Islet precursor cell (in vitro differentiated cells): ENCODE results near the gene MYOT.
A peak's percentile ranks its signal among the peaks of the same experiment; 100 is the strongest.
"Not testable (repeated sequence)": the region's sequence is repeated elsewhere in the genome, so short reads cannot be mapped to it uniquely, and the experiment has no call there.

Experiments used
- DNase-seq: peaks from one replicate; pipeline ENCODE4 v3.0.0-alpha.2; 2018

MYOT gene

GRCh38 chr5:137867664-137868063 lies at the start of gene MYOT:
TSS of gene MYOT (plus strand) at chr5:137867860. CDS start at chr5:137870652, 2,792 bp downstream.
- no peak for DNase-seq

- DNase-seq, result no peak
Measured at GRCh38 chr5:137819766-137820165, 47.9 kb upstream of the MYOT start.

GRCh38 chr5:137822158-137822764 lies 45.4 kb upstream of the MYOT start:
- peak; percentile 81 for DNase-seq

GRCh38 chr5:137822984-137823383 lies 44.7 kb upstream of the MYOT start:
- no peak for DNase-seq

GRCh38 chr5:137825165-137825564 lies 42.5 kb upstream of the MYOT start:
- no peak for DNase-seq

GRCh38 chr5:137826067-137826466 lies 41.6 kb upstream of the MYOT start:
- DNase-seq, result no peak

- DNase-seq, result no peak
Measured at GRCh38 chr5:137828180-137828579, 39.5 kb upstream of the MYOT start.

- DNase-seq, result no peak
Measured at GRCh38 chr5:137828664-137829063, 39.0 kb upstream of the MYOT start.

- no peak for DNase-seq
Measured at GRCh38 chr5:137831105-137831504, 36.6 kb upstream of the MYOT start.

- no peak for DNase-seq
Measured at GRCh38 chr5:137831526-137831925, 36.1 kb upstream of the MYOT start.

- no peak for DNase-seq
Measured at GRCh38 chr5:137832416-137832815, 35.2 kb upstream of the MYOT start.

GRCh38 chr5:137833463-137833862 lies 34.2 kb upstream of the MYOT start:
- DNase-seq, result peak; percentile 88

GRCh38 chr5:137834498-137835049 lies 33.1 kb upstream of the MYOT start:
- peak; percentile 52 for DNase-seq

GRCh38 chr5:137836298-137836697 lies 31.4 kb upstream of the MYOT start:
- DNase-seq, result no peak

GRCh38 chr5:137836997-137837396 lies 30.7 kb upstream of the MYOT start:
- no peak for DNase-seq

GRCh38 chr5:137837491-137838394 lies 29.9 kb upstream of the MYOT start:
- no peak for DNase-seq

- DNase-seq, result no peak
Measured at GRCh38 chr5:137838976-137839375, 28.7 kb upstream of the MYOT start.

GRCh38 chr5:137842296-137842695 lies 25.4 kb upstream of the MYOT start:
- no peak for DNase-seq

- DNase-seq, result no peak
Measured at GRCh38 chr5:137843676-137844299, 23.9 kb upstream of the MYOT start.

GRCh38 chr5:137845472-137845871 lies 22.2 kb upstream of the MYOT start:
- no peak for DNase-seq

GRCh38 chr5:137847687-137848086 lies 20.0 kb upstream of the MYOT start:
- no peak for DNase-seq

GRCh38 chr5:137853165-137853564 lies 14.5 kb upstream of the MYOT start:
- not testable (repeated sequence) for DNase-seq

- no peak for DNase-seq
Measured at GRCh38 chr5:137856201-137856600, 11.5 kb upstream of the MYOT start.
